CD4-positive, alpha-beta T cell treated with Interleukin-15 for 1 hour (primary cell): Measurements from ENCODE around the gene EFHD2.
"Not testable (repeated sequence)": the region's sequence is repeated elsewhere in the genome, so short reads cannot be mapped to it uniquely, and the experiment has no call there.

ENCODE experiments used
- DNase-seq: peaks from one replicate; pipeline ENCODE4 v3.0.0-alpha.2; 2020

The EFHD2 gene

GRCh38 chr1:15409388-15410222 is at the start of gene EFHD2:
TSS of gene EFHD2 (plus strand) at chr1:15409888. CDS start at chr1:15409972, 84 bp downstream.
- DNase-seq = peak; percentile 96

GRCh38 chr1:15360700-15361099 is 49.0 kb upstream of the EFHD2 start:
- DNase-seq = no peak

GRCh38 chr1:15362096-15362736 is 47.5 kb upstream of the EFHD2 start:
- no peak for DNase-seq

GRCh38 chr1:15362737-15363128 is 47.0 kb upstream of the EFHD2 start:
- no peak for DNase-seq

GRCh38 chr1:15364740-15365139 is 44.9 kb upstream of the EFHD2 start:
- DNase-seq = no peak

- no peak for DNase-seq
Measured at GRCh38 chr1:15368888-15369287, 40.8 kb upstream of the EFHD2 start.

- DNase-seq = no peak
Measured at GRCh38 chr1:15370268-15370667, 39.4 kb upstream of the EFHD2 start.

- DNase-seq = no peak
Measured at GRCh38 chr1:15370781-15371520, 38.7 kb upstream of the EFHD2 start.

GRCh38 chr1:15371610-15372545 is 37.8 kb upstream of the EFHD2 start:
- no peak for DNase-seq

GRCh38 chr1:15378729-15379128 is 31.0 kb upstream of the EFHD2 start:
- no peak for DNase-seq

GRCh38 chr1:15379151-15379550 is 30.5 kb upstream of the EFHD2 start:
- not testable (repeated sequence) for DNase-seq

GRCh38 chr1:15380601-15381508 is 28.8 kb upstream of the EFHD2 start:
- DNase-seq = no peak

GRCh38 chr1:15381805-15382204 is 27.9 kb upstream of the EFHD2 start:
- DNase-seq = no peak

GRCh38 chr1:15382601-15383518 is 26.8 kb upstream of the EFHD2 start:
- DNase-seq = no peak

GRCh38 chr1:15383810-15384209 is 25.9 kb upstream of the EFHD2 start:
- DNase-seq = no peak

GRCh38 chr1:15384301-15384901 is 25.3 kb upstream of the EFHD2 start:
- DNase-seq = no peak

- no peak for DNase-seq
Measured at GRCh38 chr1:15385420-15385819, 24.3 kb upstream of the EFHD2 start.

GRCh38 chr1:15386164-15386749 is 23.4 kb upstream of the EFHD2 start:
- no peak for DNase-seq

GRCh38 chr1:15388201-15388880 is 21.3 kb upstream of the EFHD2 start:
- DNase-seq = no peak
